CD4-positive, alpha-beta T cell (primary cell): Measurements from ENCODE around the gene FAM227B. TPM values are rescaled to one million over a fixed set of nuclear protein-coding genes. Genes with fewer than 3 reads are reported as not detected.
A peak's percentile ranks its signal among the peaks of the same experiment; 100 is the strongest.

Source experiments
- ATAC-seq: fragments of 200-7000 bp; cut with Tn5 transposase; one replicate; pipeline ENCODE4 v1.10.0; 2022; ENCODE audit warnings: mild to moderate bottlenecking; ENCODE audit not compliant: poor library complexity
- CTCF ChIA-PET: fragments of 350-600 bp; sonication (Branson Sonifier 250); formaldehyde crosslinking; loops from one replicate; lab custom pipeline; 2021; ENCODE audit warnings: antibody characterized with exemption, inconsistent platforms; lab: Charles Lee
- POLR2A ChIA-PET: fragments of 350-600 bp; sonication (Branson Sonifier 250); formaldehyde crosslinking; loops from one replicate; lab custom pipeline; 2021; ENCODE audit warnings: antibody characterized with exemption, inconsistent platforms; lab: Charles Lee
- DNase-seq, 14 experiments: peaks; one replicate each; pipeline ENCODE4 v3.0.0-alpha.2; 2013 to 2020; ENCODE audit warnings: mixed read lengths in 2 of 14
- H3K27ac ChIP-seq, 2 donors: one replicate each; pipeline versions ENCODE4 v1.5.1 to v1.7.0; 2013; ENCODE audit warnings: low read length in 2 of 2, low read depth in 1 of 2, mild to moderate bottlenecking in 1 of 2
- H3K27me3 ChIP-seq, 2 experiments: 1 replicate in 1 of 2; 2 replicates in 1 of 2; pipeline versions ENCODE4 v1.6.1 to v1.7.0; 2013; ENCODE audit warnings: low read length in 2 of 2, control low read depth in 1 of 2, mild to moderate bottlenecking in 1 of 2, moderate library complexity in 1 of 2; ENCODE audit not compliant: insufficient read depth in 2 of 2, control insufficient read depth in 1 of 2
- H3K36me3 ChIP-seq: one replicate; pipeline ENCODE4 v1.6.1; 2013; ENCODE audit warnings: low read length, control low read depth; ENCODE audit not compliant: insufficient read depth
- H3K4me1 ChIP-seq: one replicate; pipeline ENCODE4 v1.6.1; 2013; ENCODE audit warnings: low read length, control low read depth; ENCODE audit not compliant: insufficient read depth
- H3K4me3 ChIP-seq: one replicate; pipeline ENCODE4 v1.5.1; 2013; ENCODE audit warnings: mild to moderate bottlenecking, low read length, moderate library complexity
- H3K9me3 ChIP-seq, 2 experiments: 1 replicate in 1 of 2; 2 replicates in 1 of 2; pipeline versions ENCODE4 v1.6.1 to v1.7.0; 2013; ENCODE audit warnings: low read length in 2 of 2, mild to moderate bottlenecking in 2 of 2, control low read depth in 1 of 2, moderate library complexity in 1 of 2; ENCODE audit not compliant: control insufficient read depth in 1 of 2, insufficient read depth in 1 of 2
- H3K27ac Mint-ChIP-seq: one replicate; pipeline ENCODE4 v1.8.0; 2020; ENCODE audit warnings: mixed read lengths
- H3K27me3 Mint-ChIP-seq: one replicate; pipeline ENCODE4 v1.8.0; 2021; ENCODE audit warnings: mixed read lengths
- H3K36me3 Mint-ChIP-seq: one replicate; pipeline ENCODE4 v1.8.0; 2021; ENCODE audit warnings: low read depth, mixed read lengths
- H3K4me1 Mint-ChIP-seq: one replicate; pipeline ENCODE4 v1.8.0; 2021; ENCODE audit warnings: low read depth, mixed read lengths
- H3K4me3 Mint-ChIP-seq: one replicate; pipeline ENCODE4 v1.8.0; 2020; ENCODE audit warnings: mild to moderate bottlenecking, mixed read lengths
- H3K9me3 Mint-ChIP-seq: one replicate; pipeline ENCODE4 v1.8.0; 2020; ENCODE audit warnings: mixed read lengths
- CTCF ChIP-seq: fragments of 200-600 bp; IDR thresholded peaks from one replicate; pipeline ENCODE4 v1.8.0; 2022; ENCODE audit warnings: antibody characterized with exemption, mild to moderate bottlenecking
- intact Hi-C, 2 experiments: fragments of 100-400 bp; cut with DNase I in 1 of 2; cut with micrococcal nuclease in 1 of 2; formaldehyde crosslinking; loops; one replicate each; pipeline versions ENCODE4 v1.15.1 to v1.9.0; 2023 to 2025; cut with DNase I, micrococcal nuclease
- total RNA-seq, 174 experiments: library from RNA in 2 of 174; stranded (reverse) in 2 of 174; gene quantifications; one replicate each; pipeline ENCODE4 v1.2.3 and lab custom pipeline; 2021 to 2026

Gene FAM227B
- total RNA-seq, 2 experiments from 2014 or later: 3.0 to 4.4 TPM

- H3K27ac ChIP-seq: no peak overlapping the region
- no peaks in the 10 kb centered on the region for H3K9me3 Mint-ChIP-seq
- no peak overlapping the region for H3K27ac Mint-ChIP-seq
- intact Hi-C loops: no loop called here
- H3K4me1 Mint-ChIP-seq: no peaks in the 10 kb centered on the region
- no peaks in the 10 kb centered on the region for H3K27me3 Mint-ChIP-seq
- no peaks in the 10 kb centered on the region for H3K36me3 Mint-ChIP-seq
- H3K4me1 ChIP-seq: no peaks in the 10 kb centered on the region
- H3K27me3 ChIP-seq: no peaks in the 10 kb centered on the region
- no peaks in the 10 kb centered on the region for H3K9me3 ChIP-seq
- H3K4me3 ChIP-seq: no peak overlapping the region
- no peaks in the 10 kb centered on the region for H3K36me3 ChIP-seq
- no peak for TF ChIP-seq CTCF
- CTCF ChIA-PET: no interaction called here
- ATAC-seq: no peak
- DNase-seq: no peak
- POLR2A ChIA-PET: no interaction called here
- H3K4me3 Mint-ChIP-seq: no peak overlapping the region
These were observed 147.6 kb downstream of the FAM227B start for GRCh38 chr15:49473031-49473430.

GRCh38 chr15:49472338-49472737 lies 148.3 kb downstream of the FAM227B start:
- ChIA-PET POLR2A (no interaction called here), CTCF (interaction anchor here (0.5 kb wide), 1 partner anchor 689 kb away, joined by 3 read pairs; no protein-coding TSS in a partner anchor)
- Histone ChIP-seq H3K27ac (no peak overlapping the region), H3K27me3 (no peaks in the 10 kb centered on the region), H3K4me1 (no peaks in the 10 kb centered on the region), H3K9me3 (no peaks in the 10 kb centered on the region), H3K4me3 (no peak overlapping the region), H3K36me3 (no peaks in the 10 kb centered on the region)
- DNase-seq (no peak), ATAC-seq (no peak)
- H3K27me3 Mint-ChIP-seq: no peaks in the 10 kb centered on the region
- TF ChIP-seq CTCF: no peak
- intact Hi-C loops: no loop called here
- H3K27ac Mint-ChIP-seq: no peak overlapping the region
- no peaks in the 10 kb centered on the region for H3K36me3 Mint-ChIP-seq
- no peaks in the 10 kb centered on the region for H3K9me3 Mint-ChIP-seq
- H3K4me1 Mint-ChIP-seq: no peaks in the 10 kb centered on the region
- H3K4me3 Mint-ChIP-seq: no peak overlapping the region

- Mint-ChIP-seq H3K27me3 (no peaks in the 10 kb centered on the region), H3K36me3 (no peaks in the 10 kb centered on the region), H3K27ac (no peak overlapping the region), H3K4me3 (no peak overlapping the region), H3K4me1 (peaks cover 5% of the 10 kb centered on the region), H3K9me3 (no peaks in the 10 kb centered on the region)
- ChIA-PET POLR2A (no interaction called here), CTCF (interaction anchor here (0.5 kb wide), 1 partner anchor 688 kb away, joined by 3 read pairs; no protein-coding TSS in a partner anchor)
- Histone ChIP-seq H3K4me1 (no peaks in the 10 kb centered on the region), H3K36me3 (no peaks in the 10 kb centered on the region), H3K4me3 (no peak overlapping the region), H3K27ac (no peak overlapping the region), H3K27me3 (no peaks in the 10 kb centered on the region), H3K9me3 (no peaks in the 10 kb centered on the region)
- DNase-seq (peak in 1 of 14 experiments; percentile 3), ATAC-seq (no peak)
- intact Hi-C loops: no loop called here
- no peak for TF ChIP-seq CTCF
These were observed 148.9 kb downstream of the FAM227B start for GRCh38 chr15:49471733-49472132.
